HL-60 (cell line): ENCODE data around the gene MX2.

Experiments
- CTCF ChIP-seq: IDR thresholded peaks from one replicate; pipeline ENCODE4 v1.5.1; 2011; ENCODE audit warnings: low read length, control low read depth, inconsistent platforms; ENCODE audit not compliant: insufficient read depth
- GABPA ChIP-seq: IDR thresholded peaks from 2 replicates; pipeline ENCODE4 v1.6.1; 2012; ENCODE audit warnings: low read depth
- POLR2AphosphoS5 ChIP-seq: IDR thresholded peaks from 2 replicates; pipeline ENCODE4 v1.6.1; 2012; ENCODE audit warnings: low read depth
- REST ChIP-seq: IDR thresholded peaks from 2 replicates; pipeline ENCODE4 v1.6.1; 2012; ENCODE audit warnings: low read depth; ENCODE audit not compliant: insufficient replicate concordance
- SPI1 ChIP-seq: IDR thresholded peaks from 2 replicates; pipeline ENCODE4 v1.6.1; 2012; ENCODE audit warnings: low read depth, mild to moderate bottlenecking, borderline replicate concordance

GRCh38 chr21:41396558-41397075 is 34.8 kb downstream of the MX2 start:
- no peak for TF ChIP-seq CTCF
- TF ChIP-seq POLR2AphosphoS5 = peak; percentile 63
- no peak for TF ChIP-seq REST
- no peak for TF ChIP-seq GABPA
- TF ChIP-seq SPI1 = peak; percentile 88
